NOMO-1 treated with dmso at 0.1 percent for 144 hours (cell line): Measurements from ENCODE around the gene NT5C3A.
"Not testable (repeated sequence)": the region's sequence is repeated elsewhere in the genome, so short reads cannot be mapped to it uniquely, and the experiment has no call there.

Experiments used
- DNase-seq: peaks from one replicate; lab custom pipeline; 2025; ENCODE audit not compliant: unreplicated experiment; lab: John Stamatoyannopoulos, UW

Gene NT5C3A

GRCh38 chr7:33062023-33062781, at the start of gene NT5C3A:
TSS of gene NT5C3A (minus strand) at chr7:33062776. CDS start at chr7:33062705, 71 bp downstream.
- DNase-seq, result no peak

- no peak for DNase-seq
Observed at GRCh38 chr7:33111614-33112013, 49.0 kb upstream of the NT5C3A start.

- no peak for DNase-seq
Observed at GRCh38 chr7:33109758-33110238, 47.2 kb upstream of the NT5C3A start.

GRCh38 chr7:33109005-33109757, 46.6 kb upstream of the NT5C3A start, which contains the start of gene RP9:
TSS of gene RP9 (minus strand) at chr7:33109404. CDS start at chr7:33109372, 32 bp downstream.
- DNase-seq, result peak; percentile 88

- DNase-seq, result no peak
Observed at GRCh38 chr7:33108554-33109004, 46.0 kb upstream of the NT5C3A start.

- DNase-seq, result no peak
Observed at GRCh38 chr7:33107136-33108066, 44.8 kb upstream of the NT5C3A start.

GRCh38 chr7:33101906-33102305, 39.3 kb upstream of the NT5C3A start:
- no peak for DNase-seq

- DNase-seq, result no peak
Observed at GRCh38 chr7:33100770-33101169, 38.2 kb upstream of the NT5C3A start.

- no peak for DNase-seq
Observed at GRCh38 chr7:33099154-33099940, 36.8 kb upstream of the NT5C3A start.

GRCh38 chr7:33094745-33095275, 32.2 kb upstream of the NT5C3A start:
- not testable (repeated sequence) for DNase-seq

- DNase-seq, result no peak
Observed at GRCh38 chr7:33093266-33093665, 30.7 kb upstream of the NT5C3A start.

GRCh38 chr7:33091641-33092191, 29.1 kb upstream of the NT5C3A start:
- no peak for DNase-seq

- DNase-seq, result no peak
Observed at GRCh38 chr7:33091111-33091531, 28.5 kb upstream of the NT5C3A start.

GRCh38 chr7:33089142-33089541, 26.6 kb upstream of the NT5C3A start:
- DNase-seq, result no peak

GRCh38 chr7:33087858-33088257, 25.3 kb upstream of the NT5C3A start:
- no peak for DNase-seq

GRCh38 chr7:33087356-33087755, 24.8 kb upstream of the NT5C3A start:
- DNase-seq, result no peak

- no peak for DNase-seq
Observed at GRCh38 chr7:33079763-33080690, 17.5 kb upstream of the NT5C3A start.

GRCh38 chr7:33079096-33079495, 16.5 kb upstream of the NT5C3A start:
- DNase-seq, result no peak
